Measurements from ENCODE around the gene ZNF28.
"Not testable (repeated sequence)": the region's sequence is repeated elsewhere in the genome, so short reads cannot be mapped to it uniquely, and the experiment has no call there.

DNA sequence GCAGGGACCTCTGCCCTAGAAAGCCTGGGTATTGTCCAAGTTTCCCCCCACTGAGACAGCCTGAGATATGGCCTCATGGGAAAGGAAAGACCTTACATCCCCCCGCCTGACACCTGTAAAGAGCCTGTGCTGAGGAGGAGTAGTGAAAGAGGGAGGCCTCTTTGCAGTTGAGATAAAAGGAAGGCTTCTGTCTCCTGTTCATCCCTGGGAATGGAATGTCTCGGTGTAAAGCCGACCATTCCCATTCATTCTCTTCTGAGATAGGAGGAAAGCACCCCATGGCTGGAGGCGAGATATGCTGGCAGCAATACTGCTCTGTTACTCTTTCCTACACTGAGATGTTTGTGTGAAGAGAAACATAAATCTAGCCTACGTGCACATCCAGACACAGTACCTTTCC lies 25.9 kb upstream of the ZNF28 start:
- not testable (repeated sequence) for TF ChIP-seq EZH2 (IDR thresholded peaks at IDR 0.05; ENCODE audit: low read length, unreplicated experiment); EZH2phosphoT487 (IDR thresholded peaks at IDR 0.05; ENCODE audit: borderline replicate concordance, low read length)
- TF ChIP-seq, protein P1, sequence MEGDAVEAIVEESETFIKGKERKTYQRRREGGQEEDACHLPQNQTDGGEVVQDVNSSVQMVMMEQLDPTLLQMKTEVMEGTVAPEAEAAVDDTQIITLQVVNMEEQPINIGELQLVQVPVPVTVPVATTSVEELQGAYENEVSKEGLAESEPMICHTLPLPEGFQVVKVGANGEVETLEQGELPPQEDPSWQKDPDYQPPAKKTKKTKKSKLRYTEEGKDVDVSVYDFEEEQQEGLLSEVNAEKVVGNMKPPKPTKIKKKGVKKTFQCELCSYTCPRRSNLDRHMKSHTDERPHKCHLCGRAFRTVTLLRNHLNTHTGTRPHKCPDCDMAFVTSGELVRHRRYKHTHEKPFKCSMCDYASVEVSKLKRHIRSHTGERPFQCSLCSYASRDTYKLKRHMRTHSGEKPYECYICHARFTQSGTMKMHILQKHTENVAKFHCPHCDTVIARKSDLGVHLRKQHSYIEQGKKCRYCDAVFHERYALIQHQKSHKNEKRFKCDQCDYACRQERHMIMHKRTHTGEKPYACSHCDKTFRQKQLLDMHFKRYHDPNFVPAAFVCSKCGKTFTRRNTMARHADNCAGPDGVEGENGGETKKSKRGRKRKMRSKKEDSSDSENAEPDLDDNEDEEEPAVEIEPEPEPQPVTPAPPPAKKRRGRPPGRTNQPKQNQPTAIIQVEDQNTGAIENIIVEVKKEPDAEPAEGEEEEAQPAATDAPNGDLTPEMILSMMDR (conservative IDR thresholded peaks at IDR 0.05; ENCODE audit: low read depth, low read length): not testable (repeated sequence)
